PC-3 (cell line): ENCODE measurements around the gene BDKRB1. TPM values are rescaled to one million over a fixed set of nuclear protein-coding genes. Genes with fewer than 3 reads are reported as not detected.

Source experiments
- ATAC-seq: fragments of 200-7000 bp; cut with Tn5 transposase; 2 replicates; pipeline ENCODE4 v1.9.1; 2020; ENCODE audit warnings: mild to moderate bottlenecking, moderate library complexity
- BruUV-seq: library from RNA; stranded (reverse); fragments of 400-500 nt; replicated peaks from 2 replicates; lab custom pipeline; 2021; lab: Mats Ljungman, UMichigan
- CTCF ChIA-PET: fragments of 300-600 bp; sonication (Branson Sonifier 250); formaldehyde crosslinking; loops from one replicate; lab custom pipeline; 2022; ENCODE audit warnings: antibody characterized with exemption; lab: Charles Lee
- POLR2A ChIA-PET: fragments of 300-600 bp; sonication (Branson Sonifier 250); formaldehyde crosslinking; loops from one replicate; lab custom pipeline; 2022; ENCODE audit warnings: antibody characterized with exemption; ENCODE audit not compliant: unreplicated experiment; lab: Charles Lee
- DNase-seq: peaks from one replicate; pipeline ENCODE4 v3.0.0-alpha.2; 2015
- H2AFZ ChIP-seq: fragments of 300-600 bp; sonication (generic); 2 replicates; pipeline ENCODE4 v1.6.0; 2016; ENCODE audit warnings: antibody characterized with exemption, low read length
- H3F3A ChIP-seq: fragments of 300-600 bp; sonication (generic); one replicate; pipeline ENCODE4 v1.6.0; 2017; ENCODE audit warnings: antibody characterized with exemption, low read length, control low read depth, mild to moderate bottlenecking; ENCODE audit not compliant: unreplicated experiment
- H3K27ac ChIP-seq: fragments of 300-600 bp; sonication (generic); 2 replicates; pipeline ENCODE4 v1.5.1; 2016; ENCODE audit warnings: mild to moderate bottlenecking, low read length
- H3K27me3 ChIP-seq: fragments of 300-600 bp; sonication (generic); 2 replicates; pipeline ENCODE4 v1.6.1; 2016; ENCODE audit warnings: low read length, mixed read lengths
- H3K36me3 ChIP-seq: fragments of 300-600 bp; sonication (generic); 2 replicates; pipeline ENCODE4 v1.6.1; 2016; ENCODE audit warnings: low read depth, mixed run types, low read length, mixed read lengths
- H3K4me1 ChIP-seq: fragments of 300-600 bp; sonication (generic); 2 replicates; pipeline ENCODE4 v1.5.1; 2016; ENCODE audit warnings: low read length; ENCODE audit not compliant: insufficient read depth
- H3K4me2 ChIP-seq: fragments of 300-600 bp; sonication (generic); 2 replicates; pipeline ENCODE4 v1.6.0; 2016; ENCODE audit warnings: low read length
- H3K4me3 ChIP-seq: fragments of 300-600 bp; sonication (generic); 2 replicates; pipeline ENCODE4 v1.5.1; 2016; ENCODE audit warnings: mild to moderate bottlenecking, low read length, mixed read lengths
- H3K79me2 ChIP-seq: fragments of 300-600 bp; sonication (generic); 2 replicates; pipeline ENCODE4 v1.6.1; 2017; ENCODE audit warnings: low read length, mixed read lengths
- H3K9ac ChIP-seq: fragments of 300-600 bp; sonication (generic); 2 replicates; pipeline ENCODE4 v1.6.0; 2016; ENCODE audit warnings: mild to moderate bottlenecking, low read length
- H3K9me2 ChIP-seq: fragments of 300-600 bp; sonication (generic); replicated peaks from 2 replicates; pipeline ENCODE4 v1.6.1; 2016; ENCODE audit warnings: mixed run types, low read length, mixed read lengths
- H3K9me3 ChIP-seq: fragments of 300-600 bp; sonication (generic); 2 replicates; pipeline ENCODE4 v1.6.1; 2016; ENCODE audit warnings: low read length, mixed read lengths
- H4K20me1 ChIP-seq: fragments of 300-600 bp; sonication (generic); 2 replicates; pipeline ENCODE4 v1.6.1; 2016; ENCODE audit warnings: low read length, mixed read lengths
- CTCF ChIP-seq: fragments of 300-600 bp; sonication (generic); conservative IDR thresholded peaks from 2 replicates; pipeline ENCODE4 v1.5.1; 2017; ENCODE audit warnings: antibody characterized with exemption, low read depth, mild to moderate bottlenecking, low read length
- EZH2 ChIP-seq: fragments of 300-600 bp; sonication (generic); IDR thresholded peaks from one replicate; pipeline ENCODE4 v1.6.1; 2017; ENCODE audit warnings: antibody characterized with exemption, mild to moderate bottlenecking, low read length; ENCODE audit not compliant: unreplicated experiment
- EZH2phosphoT487 ChIP-seq: fragments of 300-600 bp; sonication (generic); IDR thresholded peaks from 2 replicates; pipeline ENCODE4 v1.6.1; 2018; ENCODE audit warnings: mild to moderate bottlenecking, antibody characterized with exemption, low read length, borderline replicate concordance
- intact Hi-C: fragments of 100-400 bp; cut with micrococcal nuclease; formaldehyde crosslinking; loops from 2 replicates; pipeline ENCODE4 v1.9.0; 2023
- total RNA-seq: library from RNA; depleted of rRNA; stranded (reverse); fragments of >200 nt; gene quantifications from 2 replicates; pipeline ENCODE4 v1.2.3, GENCODE V29; 2014

Gene BDKRB1
- total RNA-seq, 1 experiment from 2014 or later = 0.69 TPM

GRCh38 chr14:96309133-96309895, 53.3 kb downstream of the BDKRB1 start:
- no TSS peak for BruUV-seq
- Histone ChIP-seq H3K4me2 (no peak overlapping the region), H3K27ac (no peak overlapping the region), H3K9me2 (no peaks in the 10 kb centered on the region), H3K4me3 (no peak overlapping the region), H3F3A (no peaks in the 10 kb centered on the region), H3K9me3 (no peaks in the 10 kb centered on the region), H2AFZ (no peak overlapping the region), H4K20me1 (no peaks in the 10 kb centered on the region), H3K79me2 (no peaks in the 10 kb centered on the region), H3K36me3 (peaks cover 4% of the 10 kb centered on the region), H3K27me3 (no peaks in the 10 kb centered on the region), H3K9ac (no peak overlapping the region), H3K4me1 (peaks cover 9% of the 10 kb centered on the region)
- intact Hi-C loops = loop anchor here (10.0 kb wide), 1 partner anchor 55 kb away; the partner anchor contains the start of genes ATG2B and GSKIP
- POLR2A ChIA-PET = no interaction called here
- CTCF ChIA-PET = no interaction called here
- TF ChIP-seq EZH2phosphoT487 = no peak
- TF ChIP-seq CTCF = no peak
- TF ChIP-seq EZH2 = no peak
- no peak for ATAC-seq
- DNase-seq = no peak

- H3K4me1 ChIP-seq = peaks cover 9% of the 10 kb centered on the region
- ChIA-PET CTCF (no interaction called here), POLR2A (no interaction called here)
- peaks cover 4% of the 10 kb centered on the region for H3K36me3 ChIP-seq
- no TSS peak for BruUV-seq
- no peaks in the 10 kb centered on the region for H3K27me3 ChIP-seq
- DNase-seq (no peak), ATAC-seq (no peak)
- H3K9me3 ChIP-seq = no peaks in the 10 kb centered on the region
- no peaks in the 10 kb centered on the region for H4K20me1 ChIP-seq
- H3K9ac ChIP-seq = no peak overlapping the region
- no peak overlapping the region for H3K4me2 ChIP-seq
- TF ChIP-seq CTCF = 0 out of 2 replicates have a peak, but pooled peaks have one; percentile 14
- TF ChIP-seq EZH2 = no peak
- H3K4me3 ChIP-seq = no peak overlapping the region
- H2AFZ ChIP-seq = no peak overlapping the region
- no peak overlapping the region for H3K27ac ChIP-seq
- intact Hi-C loops = loop anchor here (10.0 kb wide), 1 partner anchor 55 kb away; the partner anchor contains the start of genes ATG2B and GSKIP
- no peaks in the 10 kb centered on the region for H3K9me2 ChIP-seq
- no peaks in the 10 kb centered on the region for H3K79me2 ChIP-seq
- no peaks in the 10 kb centered on the region for H3F3A ChIP-seq
Measured at GRCh38 chr14:96309896-96310330, 53.9 kb downstream of the BDKRB1 start.

GRCh38 chr14:96310906-96311305, 54.9 kb downstream of the BDKRB1 start:
- Histone ChIP-seq H3K9ac (no peak overlapping the region), H3K27ac (no peak overlapping the region), H3K9me3 (no peaks in the 10 kb centered on the region), H4K20me1 (no peaks in the 10 kb centered on the region), H3K36me3 (peaks cover 4% of the 10 kb centered on the region), H3K79me2 (no peaks in the 10 kb centered on the region), H3K4me1 (peaks cover 4% of the 10 kb centered on the region), H2AFZ (no peak overlapping the region), H3K4me3 (no peak overlapping the region), H3K4me2 (no peak overlapping the region), H3K9me2 (no peaks in the 10 kb centered on the region), H3F3A (no peaks in the 10 kb centered on the region), H3K27me3 (no peaks in the 10 kb centered on the region)
- TF ChIP-seq EZH2phosphoT487 (no peak), EZH2 (no peak), CTCF (no peak)
- POLR2A ChIA-PET = no interaction called here
- no TSS peak for BruUV-seq
- no peak for DNase-seq
- ATAC-seq = no peak
- intact Hi-C loops = no loop called here
- CTCF ChIA-PET = no interaction called here
